Activated CD8-positive, alpha-beta memory T cell treated with anti-CD3 and anti-CD28 coated beads, Interleukin-2, amount 50 U/mL, for 24 hours (primary cell): ENCODE results near the gene FPGS.

Experiments
- DNase-seq: peaks from one replicate; pipeline ENCODE4 v3.0.0-alpha.2; 2020; ENCODE audit errors: extremely low read depth

Gene FPGS

GRCh38 chr9:127789179-127789578, 13.5 kb upstream of the FPGS start:
- DNase-seq, result no peak

- DNase-seq, result no peak
These were observed 12.4 kb upstream of the FPGS start for GRCh38 chr9:127790094-127790855.

- DNase-seq, result no peak
These were observed 11.6 kb upstream of the FPGS start for GRCh38 chr9:127791085-127791484.

GRCh38 chr9:127792417-127793031, 10.2 kb upstream of the FPGS start:
- no peak for DNase-seq

GRCh38 chr9:127793093-127793708, 9.5 kb upstream of the FPGS start:
- no peak for DNase-seq

- no peak for DNase-seq
These were observed 8.5 kb upstream of the FPGS start for GRCh38 chr9:127794001-127794791.

- DNase-seq, result no peak
These were observed 6.4 kb upstream of the FPGS start for GRCh38 chr9:127796225-127796813.

GRCh38 chr9:127796852-127797370, 5.8 kb upstream of the FPGS start:
- DNase-seq, result no peak

- no peak for DNase-seq
These were observed 617 bp upstream of the FPGS start for GRCh38 chr9:127801955-127802575.

- DNase-seq, result no peak
These were observed 1.0 kb downstream of the FPGS start for GRCh38 chr9:127803507-127804352.

GRCh38 chr9:127805620-127806019, 2.9 kb downstream of the FPGS start:
- DNase-seq, result no peak

GRCh38 chr9:127806871-127807270, 4.2 kb downstream of the FPGS start:
- no peak for DNase-seq

GRCh38 chr9:127808347-127809001, 5.8 kb downstream of the FPGS start:
- no peak for DNase-seq

GRCh38 chr9:127809002-127809539, 6.4 kb downstream of the FPGS start:
- DNase-seq, result no peak

GRCh38 chr9:127809540-127810377, 7.1 kb downstream of the FPGS start:
- DNase-seq, result no peak

- no peak for DNase-seq
These were observed 7.9 kb downstream of the FPGS start for GRCh38 chr9:127810378-127811187.

- no peak for DNase-seq
These were observed 9.3 kb downstream of the FPGS start for GRCh38 chr9:127812011-127812410.
